HepG2 (cell line): ENCODE data around the gene CYB5B. TPM values are rescaled to one million over a fixed set of nuclear protein-coding genes. Genes with fewer than 3 reads are reported as not detected.

Experiments
- ATAC-seq: fragments of 200-7000 bp; cut with Tn5 transposase; 3 replicates; pipeline ENCODE4 v1.9.1; 2020; ENCODE audit warnings: mild to moderate bottlenecking, moderate library complexity
- BruUV-seq: library from RNA; stranded (reverse); fragments of 400-500 nt; replicated peaks from 2 replicates; lab custom pipeline; 2021; lab: Mats Ljungman, UMichigan
- CTCF ChIA-PET: fragments of 300-600 bp; formaldehyde crosslinking; extraction: SDS; loops from one replicate; lab custom pipeline; 2021; ENCODE audit warnings: low total read pairs, inconsistent platforms, low intra/inter-chr PET ratio; lab: Yijun Ruan, JAX
- POLR2A ChIA-PET: fragments of 350-600 bp; sonication (Branson Sonifier 250); formaldehyde crosslinking; loops from one replicate; lab custom pipeline; 2020; ENCODE audit warnings: antibody characterized with exemption, inconsistent platforms; lab: Yijun Ruan, JAX
- DNase-seq: peaks from one replicate; pipeline ENCODE4 v3.0.0-alpha.2; 2015; ENCODE audit warnings: low spot score
- FAIRE-seq: peaks from 3 replicates; lab custom pipeline; 2011; peaks lifted over from hg19 to GRCh38; lab: Jason Lieb, UNC
- H2AFZ ChIP-seq: one replicate; pipeline ENCODE4 v1.6.1; 2011; ENCODE audit warnings: low read length, inconsistent platforms
- H3K27ac ChIP-seq: fragments of 300-600 bp; 3 replicates; pipeline ENCODE4 v1.8.0; 2011; ENCODE audit warnings: mixed run types, mild to moderate bottlenecking, mixed read lengths, low read length, inconsistent platforms; ENCODE audit not compliant: insufficient read depth; ENCODE audit errors: extremely low read length
- H3K27me3 ChIP-seq, 2 experiments: fragments of 200-600 bp in 1 of 2; 2 replicates in 1 of 2; 3 replicates in 1 of 2; pipeline versions ENCODE4 v1.6.0 to v1.8.0; 2011; ENCODE audit warnings: low read length in 2 of 2, mild to moderate bottlenecking in 2 of 2, moderate library complexity in 2 of 2, inconsistent platforms in 1 of 2; ENCODE audit not compliant: insufficient read depth in 2 of 2, control insufficient read depth in 1 of 2
- H3K36me3 ChIP-seq, 2 experiments: fragments of 200-600 bp in 1 of 2; replicated peaks in 1 of 2; 2 replicates in 1 of 2; 3 replicates in 1 of 2; pipeline versions ENCODE4 v1.5.1 to v1.8.0; 2011; ENCODE audit warnings: low read length in 2 of 2, inconsistent platforms in 1 of 2; ENCODE audit not compliant: insufficient read depth in 2 of 2, control insufficient read depth in 1 of 2
- H3K4me1 ChIP-seq: 2 replicates; pipeline ENCODE4 v1.5.1; 2012; ENCODE audit warnings: low read length, inconsistent platforms; ENCODE audit not compliant: insufficient read depth
- H3K4me2 ChIP-seq: 2 replicates; pipeline ENCODE4 v1.6.0; 2011; ENCODE audit warnings: low read depth, low read length, inconsistent platforms
- H3K4me3 ChIP-seq, 3 experiments: fragments of 200-600 bp in 1 of 3; sonication (generic), shearing (Covaris generic) in 1 of 3; replicated peaks in 1 of 3; 2 replicates each; pipeline ENCODE4 v1.5.1; 2011 to 2016; ENCODE audit warnings: low read length in 3 of 3, inconsistent platforms in 2 of 3, low read depth in 2 of 3, mild to moderate bottlenecking in 2 of 3, control low read depth in 1 of 3, mixed read lengths in 1 of 3; ENCODE audit not compliant: insufficient read depth in 1 of 3
- H3K79me2 ChIP-seq: one replicate; pipeline ENCODE4 v1.6.1; 2011; ENCODE audit warnings: low read length, inconsistent platforms; ENCODE audit not compliant: insufficient read depth
- H3K9ac ChIP-seq: 2 replicates; pipeline ENCODE4 v1.6.0; 2011; ENCODE audit warnings: mild to moderate bottlenecking, low read depth, low read length, inconsistent platforms; ENCODE audit not compliant: insufficient read depth
- H3K9me3 ChIP-seq: 2 replicates; pipeline ENCODE4 v1.5.1; 2012; ENCODE audit warnings: mild to moderate bottlenecking, low read length
- H4K20me1 ChIP-seq: 2 replicates; pipeline ENCODE4 v1.6.0; 2011; ENCODE audit warnings: inconsistent platforms, mild to moderate bottlenecking, low read length, moderate library complexity; ENCODE audit not compliant: insufficient read depth
- CHD4 ChIP-seq: fragments of 200-600 bp; sonication (generic); IDR thresholded peaks from 2 replicates; pipeline ENCODE4 v1.7.0; 2017; ENCODE audit warnings: mild to moderate bottlenecking, low read length, borderline replicate concordance
- RORA ChIP-seq: sonication (generic); formaldehyde crosslinking; IDR thresholded peaks from 2 replicates; pipeline ENCODE4 v1.5.0; 2020; ENCODE audit warnings: mild to moderate bottlenecking, missing genetic modification reagents, moderate library complexity
- SYNCRIP ChIP-seq: fragments of 200-400 bp; formaldehyde crosslinking; IDR thresholded peaks from 2 replicates; pipeline ENCODE4 v1.6.1; 2018; ENCODE audit warnings: mild to moderate bottlenecking, low read depth, low read length; ENCODE audit not compliant: insufficient read depth
- ZNF230 ChIP-seq: sonication (generic); formaldehyde crosslinking; IDR thresholded peaks from 2 replicates; pipeline ENCODE4 v1.4.0; 2020; ENCODE audit warnings: mild to moderate bottlenecking, missing genetic modification reagents
- ZNF260 ChIP-seq: sonication (generic); formaldehyde crosslinking; IDR thresholded peaks from 2 replicates; pipeline ENCODE4 v1.4.0; 2020; ENCODE audit warnings: missing genetic modification reagents, low read depth, mild to moderate bottlenecking, borderline replicate concordance
- ZNF317 ChIP-seq: sonication (generic); formaldehyde crosslinking; IDR thresholded peaks from 2 replicates; pipeline ENCODE4 v1.5.0; 2020; ENCODE audit warnings: mild to moderate bottlenecking, missing genetic modification reagents
- ZNF550 ChIP-seq: sonication (generic); formaldehyde crosslinking; IDR thresholded peaks from 2 replicates; pipeline ENCODE4 v1.4.0; 2020; ENCODE audit warnings: mild to moderate bottlenecking, missing genetic modification reagents, borderline replicate concordance
- WGBS: methylation state at CpG from one replicate; pipeline ENCODE4 v1.1.6; 2017; ENCODE audit warnings: low lambda C conversion rate; 5-methylcytosine and 5-hydroxymethylcytosine counted together
- in situ Hi-C: cut with HindIII; loops from 2 replicates; pipeline ENCODE4 v1.10.0; 2017; ENCODE audit warnings: low pct_unique_long_range_greater_than_20kb; ENCODE audit not compliant: extremely low pct_ligation_motif_present
- intact Hi-C: fragments of 100-400 bp; cut with micrococcal nuclease; formaldehyde crosslinking; loops from one replicate; pipeline ENCODE4 v1.10.0; 2022; ENCODE audit not compliant: unreplicated experiment
- polyA plus RNA-seq, 8 experiments: library from polyadenylated mRNA; depleted of rRNA in 3 of 8; stranded (reverse) in 7 of 8; unstranded in 1 of 8; fragments of >200 nt; fragmentation: Illumina TruSeq in 4 of 8; extraction: Trizol in 4 of 8; gene quantifications; 2 replicates each; pipeline versions ENCODE4 v1.2.1 to v1.2.3, GENCODE V29; 2011 to 2016; ENCODE audit warnings: low read depth in 4 of 8, missing spikeins in 1 of 8, mixed read lengths in 1 of 8; ENCODE audit not compliant: insufficient read depth in 1 of 8
- total RNA-seq, 5 experiments: library from RNA; depleted of rRNA; stranded (reverse); fragments of >200 nt; fragmentation: Illumina TruSeq; extraction: Trizol; gene quantifications; 2 replicates each; pipeline ENCODE4 v1.2.3, GENCODE V29; 2016; ENCODE audit warnings: low read depth in 1 of 5
- TF ChIP-seq, protein P1 (sequence below): sonication (generic); formaldehyde crosslinking; IDR thresholded peaks from 2 replicates; pipeline ENCODE4 v1.4.0; 2020; ENCODE audit warnings: missing genetic modification reagents
- TF ChIP-seq, protein P2 (sequence below): sonication (generic); formaldehyde crosslinking; conservative IDR thresholded peaks from 2 replicates; pipeline ENCODE4 v1.4.0; 2020; ENCODE audit warnings: missing genetic modification reagents
- TF ChIP-seq, protein P3 (sequence below): sonication (generic); formaldehyde crosslinking; IDR thresholded peaks from 2 replicates; pipeline ENCODE4 v1.4.0; 2020; ENCODE audit warnings: missing genetic modification reagents

The CYB5B gene
- total and polyA plus RNA-seq, 2 of the 13 experiments (the other 11 are each of a cell fraction or from before 2014, with no cell fraction given) = 234 to 432 TPM

DNA sequence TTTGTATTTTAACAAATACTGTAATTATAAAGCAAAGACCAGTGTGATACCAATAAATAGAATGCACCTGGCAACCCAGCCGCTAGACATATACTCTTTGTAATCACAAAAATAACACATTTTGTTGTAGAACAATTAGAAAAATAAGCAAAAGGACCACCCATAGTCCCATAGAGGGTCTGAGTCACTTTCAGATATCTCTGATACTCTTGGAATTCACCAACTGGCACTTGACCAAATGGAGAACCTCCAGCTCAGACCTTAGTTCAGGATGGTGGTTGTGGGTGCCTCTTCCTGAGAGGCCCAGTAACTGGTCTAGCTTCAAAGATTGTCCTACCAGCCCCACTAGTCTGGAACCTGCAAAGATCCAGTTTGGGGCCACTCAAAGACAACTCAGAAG, 37.8 kb upstream of the CYB5B start:
- TF ChIP-seq CHD4 (peak; percentile 54; the same call in 1 of the 2 replicates), RORA (CRISPR knock-in tag) (0 out of 2 replicates have a peak, but pooled peaks have one; percentile 6), ZNF230 (CRISPR knock-in tag) (no peak)
- TF ChIP-seq, all 625 proteins: peak for 2
- no peak overlapping the region for H2AFZ ChIP-seq
- no peaks in the 10 kb centered on the region; a peak in 2 of 5 replicates for H3K27me3 ChIP-seq
- FAIRE-seq (no peak), DNase-seq (no peak), ATAC-seq (no peak)
- intact Hi-C loops (loop anchor here (5.0 kb wide), 1 partner anchor 34 kb away; the partner anchor contains the start of gene TMED6), in situ Hi-C loops (no loop called here)
- BruUV-seq = no TSS peak
- ChIA-PET CTCF (no interaction called here), POLR2A (interaction anchor here (0.6 to 3.3 kb wide), 3 partner anchors 10 to 484 kb away, joined by 3 to 16 read pairs (median 3); partner anchors contain the start of gene NOB1)
- H3K79me2 ChIP-seq = peaks cover 41% of the 10 kb centered on the region
- no peaks in the 10 kb centered on the region for H3K9me3 ChIP-seq
- peak overlapping the region; percentile 59 for H3K4me2 ChIP-seq
- no peak overlapping the region for H3K9ac ChIP-seq
- H4K20me1 ChIP-seq = no peaks in the 10 kb centered on the region
- peaks cover 37% of the 10 kb centered on the region for H3K4me1 ChIP-seq
- WGBS = 97% methylated on average over 1 of the region's 1 CpG
- no peak overlapping the region for H3K4me3 ChIP-seq
- no peak overlapping the region for H3K27ac ChIP-seq
- H3K36me3 ChIP-seq = peaks cover 4 to 18% of the 10 kb centered on the region in 2 experiments

DNA sequence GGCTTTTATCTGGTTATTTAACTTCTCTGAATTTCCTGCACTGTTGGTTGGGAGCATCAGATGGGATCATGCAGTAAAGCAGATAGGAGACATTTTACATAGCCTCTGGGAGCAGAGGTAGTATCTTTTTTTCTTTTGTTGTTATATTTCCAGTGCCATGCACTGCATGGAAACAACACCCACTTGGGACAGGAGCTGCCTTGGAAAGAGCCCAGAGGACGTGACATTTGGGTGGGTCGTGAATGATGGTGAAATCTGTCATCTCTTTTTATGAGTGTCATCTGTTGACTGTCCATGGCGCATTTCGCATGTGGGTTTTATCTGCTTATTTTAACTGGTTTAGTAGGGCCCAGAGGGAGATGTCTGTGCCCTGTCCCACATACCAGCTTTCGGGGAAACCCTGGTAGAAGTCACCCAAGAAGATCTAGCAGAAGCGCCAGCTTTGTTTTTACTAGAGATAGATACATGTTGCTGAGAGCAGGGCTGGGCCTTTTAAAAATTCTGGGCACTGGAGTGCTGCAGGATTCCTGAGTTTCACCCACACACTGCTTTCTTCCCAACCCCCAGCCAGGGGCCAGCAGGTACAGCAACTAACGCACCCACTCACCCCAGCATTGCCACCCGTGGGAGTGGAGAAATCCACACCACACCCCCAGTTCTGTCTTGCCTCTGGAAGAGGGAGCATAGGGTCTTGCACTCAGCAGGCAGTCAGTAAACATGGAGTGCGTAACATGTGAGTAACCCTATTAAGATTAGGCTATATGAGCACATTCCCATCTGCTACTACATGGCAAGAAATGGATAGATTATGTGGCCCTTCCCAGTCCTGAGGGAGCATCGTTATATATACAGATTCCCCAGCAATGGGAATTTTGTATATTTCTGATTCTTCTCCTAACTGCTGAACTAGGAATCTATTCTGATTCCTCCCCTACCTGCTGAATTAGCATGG, 30.2 kb upstream of the CYB5B start:
- intact Hi-C loops = no loop called here
- no peak overlapping the region for H3K4me2 ChIP-seq
- TF ChIP-seq ZNF260 (no peak), SYNCRIP (no peak), ZNF550 (CRISPR knock-in tag) (no peak), ZNF317 (CRISPR knock-in tag) (no peak)
- TF ChIP-seq, protein P1, sequence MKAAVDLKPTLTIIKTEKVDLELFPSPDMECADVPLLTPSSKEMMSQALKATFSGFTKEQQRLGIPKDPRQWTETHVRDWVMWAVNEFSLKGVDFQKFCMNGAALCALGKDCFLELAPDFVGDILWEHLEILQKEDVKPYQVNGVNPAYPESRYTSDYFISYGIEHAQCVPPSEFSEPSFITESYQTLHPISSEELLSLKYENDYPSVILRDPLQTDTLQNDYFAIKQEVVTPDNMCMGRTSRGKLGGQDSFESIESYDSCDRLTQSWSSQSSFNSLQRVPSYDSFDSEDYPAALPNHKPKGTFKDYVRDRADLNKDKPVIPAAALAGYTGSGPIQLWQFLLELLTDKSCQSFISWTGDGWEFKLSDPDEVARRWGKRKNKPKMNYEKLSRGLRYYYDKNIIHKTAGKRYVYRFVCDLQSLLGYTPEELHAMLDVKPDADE (CRISPR knock-in tag) = no peak
- TF ChIP-seq, protein P2, sequence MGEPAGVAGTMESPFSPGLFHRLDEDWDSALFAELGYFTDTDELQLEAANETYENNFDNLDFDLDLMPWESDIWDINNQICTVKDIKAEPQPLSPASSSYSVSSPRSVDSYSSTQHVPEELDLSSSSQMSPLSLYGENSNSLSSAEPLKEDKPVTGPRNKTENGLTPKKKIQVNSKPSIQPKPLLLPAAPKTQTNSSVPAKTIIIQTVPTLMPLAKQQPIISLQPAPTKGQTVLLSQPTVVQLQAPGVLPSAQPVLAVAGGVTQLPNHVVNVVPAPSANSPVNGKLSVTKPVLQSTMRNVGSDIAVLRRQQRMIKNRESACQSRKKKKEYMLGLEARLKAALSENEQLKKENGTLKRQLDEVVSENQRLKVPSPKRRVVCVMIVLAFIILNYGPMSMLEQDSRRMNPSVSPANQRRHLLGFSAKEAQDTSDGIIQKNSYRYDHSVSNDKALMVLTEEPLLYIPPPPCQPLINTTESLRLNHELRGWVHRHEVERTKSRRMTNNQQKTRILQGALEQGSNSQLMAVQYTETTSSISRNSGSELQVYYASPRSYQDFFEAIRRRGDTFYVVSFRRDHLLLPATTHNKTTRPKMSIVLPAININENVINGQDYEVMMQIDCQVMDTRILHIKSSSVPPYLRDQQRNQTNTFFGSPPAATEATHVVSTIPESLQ (CRISPR knock-in tag) = no peak
- TF ChIP-seq, protein P3, sequence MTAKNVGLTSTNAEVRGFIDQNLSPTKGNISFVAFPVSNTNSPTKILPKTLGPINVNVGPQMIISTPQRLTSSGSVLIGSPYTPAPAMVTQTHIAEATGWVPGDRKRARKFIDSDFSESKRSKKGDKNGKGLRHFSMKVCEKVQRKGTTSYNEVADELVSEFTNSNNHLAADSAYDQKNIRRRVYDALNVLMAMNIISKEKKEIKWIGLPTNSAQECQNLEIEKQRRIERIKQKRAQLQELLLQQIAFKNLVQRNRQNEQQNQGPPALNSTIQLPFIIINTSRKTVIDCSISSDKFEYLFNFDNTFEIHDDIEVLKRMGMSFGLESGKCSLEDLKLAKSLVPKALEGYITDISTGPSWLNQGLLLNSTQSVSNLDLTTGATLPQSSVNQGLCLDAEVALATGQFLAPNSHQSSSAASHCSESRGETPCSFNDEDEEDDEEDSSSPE (CRISPR knock-in tag) = no peak

More for the DNA sequence above, 30.2 kb upstream of the CYB5B start:
- H4K20me1 ChIP-seq = no peaks in the 10 kb centered on the region
- peak overlapping the region; percentile 17 for H3K27ac ChIP-seq
- FAIRE-seq (no peak), ATAC-seq (no peak), DNase-seq (no peak)
- H3K4me3 ChIP-seq = no peak overlapping the region
- H3K27me3 ChIP-seq = no peaks in the 10 kb centered on the region
- no peaks in the 10 kb centered on the region for H3K36me3 ChIP-seq
- peak overlapping the region; percentile 90 for H2AFZ ChIP-seq
- H3K9me3 ChIP-seq = no peaks in the 10 kb centered on the region
- in situ Hi-C loops = loop anchor here (10.0 kb wide), 1 partner anchor 171 kb away; the partner anchor contains the start of gene NFAT5
- ChIA-PET POLR2A (no interaction called here), CTCF (no interaction called here)
- H3K79me2 ChIP-seq = peaks cover 6% of the 10 kb centered on the region
- peaks cover 54% of the 10 kb centered on the region for H3K4me1 ChIP-seq
- WGBS = 87% methylated on average over 10 of the region's 10 CpGs
- no peak overlapping the region for H3K9ac ChIP-seq
- BruUV-seq = no TSS peak
